Activated CD8-positive, alpha-beta memory T cell treated with anti-CD3 and anti-CD28 coated beads, Interleukin-2, amount 50 U/mL, for 24 hours (primary cell): ENCODE measurements around the gene RPS6KA2.
"Not testable (repeated sequence)": the region's sequence is repeated elsewhere in the genome, so short reads cannot be mapped to it uniquely, and the experiment has no call there.

ENCODE experiments used
- DNase-seq: peaks from one replicate; pipeline ENCODE4 v3.0.0-alpha.2; 2020; ENCODE audit errors: extremely low read depth

The RPS6KA2 gene

DNA sequence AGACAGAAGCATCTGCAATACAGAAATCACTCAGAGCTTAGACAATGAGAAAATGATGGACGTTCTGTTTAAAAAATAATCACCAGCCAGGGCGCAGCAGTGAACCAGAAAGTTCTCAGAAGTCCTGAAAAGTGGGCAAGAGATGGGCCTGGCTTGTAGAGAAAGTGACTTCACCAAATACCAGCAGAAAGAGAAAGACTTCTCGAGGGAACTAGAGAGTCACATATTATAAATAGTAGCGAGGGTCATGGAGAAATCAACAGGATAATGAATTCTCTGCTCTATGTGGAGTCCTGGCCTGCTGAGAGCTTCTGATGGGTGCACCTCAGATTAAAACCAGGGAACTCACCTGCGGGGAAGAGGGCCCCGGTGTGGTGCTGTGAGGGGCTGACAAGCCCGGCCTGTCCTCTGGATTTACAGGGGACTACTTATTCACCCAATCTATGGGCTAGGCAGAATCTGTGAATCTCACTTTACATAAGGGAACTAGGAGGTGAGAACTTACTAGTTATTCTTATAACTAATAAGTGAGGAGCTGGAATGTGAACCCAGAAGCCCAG, 35.0 kb downstream of the RPS6KA2 start:
- no peak for DNase-seq

DNA sequence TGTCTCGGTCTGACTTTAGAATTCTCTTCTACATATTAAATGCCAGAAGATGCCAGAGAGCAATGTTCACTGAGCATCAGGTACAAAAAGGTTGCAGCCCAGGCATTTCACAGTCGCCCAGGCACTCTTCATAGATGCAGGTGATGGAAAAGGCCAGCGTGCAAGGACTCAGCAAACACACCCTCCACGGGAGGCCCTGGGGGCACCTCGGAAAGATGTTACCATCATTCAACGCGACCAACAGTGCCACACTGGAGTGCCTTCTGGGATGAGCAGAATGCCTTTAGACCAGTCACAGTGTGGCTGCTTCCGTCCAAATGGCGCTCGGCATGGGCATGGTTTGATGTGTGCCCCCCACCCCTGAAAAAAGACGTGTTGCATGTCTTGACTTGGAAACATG, 36.0 kb downstream of the RPS6KA2 start:
- no peak for DNase-seq

DNA sequence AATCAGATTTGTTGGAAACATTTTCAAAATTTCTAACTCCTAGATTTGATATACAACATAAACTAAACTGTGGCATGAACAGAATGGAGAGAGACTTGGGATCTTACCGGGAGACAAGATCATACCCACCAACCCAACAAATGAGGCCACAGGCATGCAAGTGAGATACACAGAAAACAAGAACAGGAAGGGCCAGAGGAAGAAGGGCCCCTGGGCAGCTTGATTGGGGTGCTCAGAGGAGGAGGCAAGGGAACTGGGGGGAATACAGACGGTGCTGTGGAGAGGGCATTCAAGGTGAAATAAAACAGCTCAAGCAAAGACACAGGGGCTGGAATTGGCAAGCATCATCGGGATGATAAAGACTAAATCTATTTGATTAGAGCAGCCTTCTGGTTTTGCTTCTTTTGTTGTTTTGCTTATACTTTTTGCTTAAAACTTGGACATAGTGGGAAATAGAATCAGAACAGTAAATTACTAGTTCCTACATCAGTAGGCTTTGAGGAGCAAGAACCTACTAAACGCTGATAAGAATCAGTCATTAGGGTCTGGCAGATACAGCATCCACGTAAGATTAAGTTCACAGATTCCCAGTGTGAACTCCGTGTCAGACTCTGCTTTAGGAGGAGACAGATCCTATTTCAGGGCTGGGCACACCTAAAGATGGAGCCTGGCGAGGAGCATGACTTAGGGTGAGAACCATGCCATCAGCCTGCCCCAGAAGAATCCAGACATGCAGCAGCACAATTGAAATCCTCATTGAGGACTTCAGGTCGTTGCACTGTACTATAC, 37.1 kb downstream of the RPS6KA2 start:
- no peak for DNase-seq

DNA sequence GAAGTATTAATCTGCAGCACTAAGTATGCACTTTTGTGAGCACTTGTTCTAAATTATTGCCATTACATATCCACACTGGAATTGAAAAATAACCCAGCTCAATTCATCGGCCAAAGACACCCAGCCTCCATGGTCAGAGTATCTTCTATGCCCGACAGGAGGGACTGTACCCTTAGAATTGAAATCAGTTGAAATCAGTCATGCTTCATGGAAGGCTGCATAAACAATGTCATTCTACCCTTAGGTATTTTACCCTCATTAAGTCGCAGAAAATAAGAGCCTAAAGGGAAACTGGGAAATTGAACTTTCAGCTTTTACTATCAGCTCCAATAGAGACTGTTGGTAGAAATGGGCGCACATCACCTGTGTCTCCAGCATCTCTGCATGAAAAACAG, 37.7 kb downstream of the RPS6KA2 start:
- DNase-seq = no peak

DNA sequence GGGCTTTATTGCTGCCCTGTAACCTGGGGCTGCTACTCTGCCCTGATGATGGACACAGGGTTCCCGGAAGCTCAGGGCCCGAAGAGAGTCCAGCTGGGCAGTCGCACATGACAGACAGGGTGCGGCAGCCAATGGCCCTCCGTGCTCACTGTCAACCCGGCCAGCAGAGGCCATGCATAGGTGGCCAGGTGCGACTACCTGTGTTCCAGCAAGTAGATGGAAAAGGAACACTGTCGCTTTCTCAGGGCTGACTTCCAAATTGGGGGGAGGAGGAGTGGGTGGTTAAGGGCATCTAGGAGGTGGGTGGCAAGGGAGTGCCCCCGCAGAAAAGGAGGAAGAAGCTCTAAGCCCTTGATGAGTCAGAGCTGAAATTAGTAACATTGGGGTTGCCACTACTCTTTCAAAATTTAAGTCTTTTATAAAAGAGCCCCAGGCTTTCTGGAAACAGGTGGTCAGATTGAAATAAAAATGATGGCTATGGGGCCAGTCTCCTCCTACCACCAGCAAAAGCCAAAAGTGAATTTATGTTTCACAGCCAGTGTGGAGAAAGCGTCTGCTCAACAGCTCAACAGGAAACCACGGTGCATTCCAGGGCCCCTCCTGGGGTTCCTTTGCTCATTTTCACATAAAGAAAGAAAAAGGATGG, 38.2 kb downstream of the RPS6KA2 start:
- no peak for DNase-seq

DNA sequence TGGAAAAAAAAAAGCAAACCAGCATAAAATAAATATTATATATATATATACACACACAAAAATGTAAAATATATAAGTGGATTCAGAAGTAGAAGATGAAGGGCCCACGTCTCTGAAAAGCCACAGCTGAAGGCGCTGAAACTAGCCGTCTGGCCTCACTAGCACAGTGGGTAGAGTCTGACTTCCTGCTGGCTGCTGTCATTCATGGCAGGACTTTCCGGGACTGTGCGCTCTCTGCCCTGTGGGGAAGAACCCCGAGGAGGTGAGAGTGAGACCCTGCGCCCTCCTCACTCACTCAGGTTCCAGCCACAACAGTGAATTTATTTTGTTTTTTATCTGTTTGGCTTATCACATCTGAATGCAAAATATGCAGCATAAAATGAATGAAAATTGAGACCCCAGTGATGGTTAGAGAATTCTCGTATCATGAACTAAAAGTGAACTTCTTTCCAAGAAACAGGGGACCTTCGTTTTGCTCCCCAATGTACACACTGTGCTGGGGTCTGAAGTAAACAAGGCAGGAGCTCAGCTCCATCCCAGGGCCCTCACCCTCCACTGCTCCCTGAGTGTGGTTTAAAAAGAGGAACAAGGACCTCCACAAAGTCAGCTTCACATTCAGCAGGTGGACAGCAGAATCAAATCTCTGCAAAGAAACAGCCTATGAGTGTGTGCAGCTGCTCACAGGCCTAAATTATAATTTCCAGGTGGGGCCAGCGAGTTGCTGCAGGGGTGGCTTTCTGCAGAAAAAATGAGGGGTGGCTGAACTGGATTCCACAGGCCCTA, 39.2 kb downstream of the RPS6KA2 start:
- DNase-seq = no peak

DNA sequence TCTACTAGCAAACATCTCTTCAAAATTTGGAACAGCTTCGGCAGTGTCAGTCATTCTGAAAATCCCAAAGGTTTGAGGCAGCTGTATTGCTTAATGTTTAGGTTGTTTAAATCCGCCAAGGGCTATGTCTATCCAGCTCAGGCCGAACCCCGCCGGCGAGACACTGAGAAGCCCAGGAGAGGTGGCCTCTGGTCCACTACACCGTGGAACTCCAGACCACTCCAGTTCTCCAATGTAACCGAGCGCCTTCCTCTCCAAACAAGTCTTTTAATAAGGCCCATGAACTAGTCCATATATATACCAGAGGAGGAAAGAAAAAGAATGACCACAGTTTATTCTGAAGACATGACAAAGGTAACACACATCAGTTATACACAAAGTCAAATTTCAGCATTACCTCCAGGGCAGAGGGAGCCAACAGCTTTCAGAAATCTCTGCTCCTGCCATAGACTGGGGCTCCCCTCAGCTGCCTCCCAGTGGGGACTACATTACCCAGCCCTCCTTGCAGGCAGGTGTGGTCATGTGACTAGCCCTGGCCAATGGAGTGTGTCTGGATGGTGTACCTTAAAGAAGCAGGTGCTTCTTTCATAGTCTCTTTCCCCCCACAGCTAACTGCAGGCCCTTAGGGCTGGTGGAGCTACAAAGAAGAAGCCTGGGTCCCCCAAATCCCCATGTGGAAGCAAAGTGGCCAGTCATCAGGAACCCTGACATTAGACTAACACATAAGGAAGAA, 40.5 kb downstream of the RPS6KA2 start, which contains the start of gene RAMACL:
Gene RAMACL, minus strand, starts transcription at position 255 of the 733 bp plus-strand sequence. Its CDS starts 201 bp downstream, at position 54.
- DNase-seq = no peak

DNA sequence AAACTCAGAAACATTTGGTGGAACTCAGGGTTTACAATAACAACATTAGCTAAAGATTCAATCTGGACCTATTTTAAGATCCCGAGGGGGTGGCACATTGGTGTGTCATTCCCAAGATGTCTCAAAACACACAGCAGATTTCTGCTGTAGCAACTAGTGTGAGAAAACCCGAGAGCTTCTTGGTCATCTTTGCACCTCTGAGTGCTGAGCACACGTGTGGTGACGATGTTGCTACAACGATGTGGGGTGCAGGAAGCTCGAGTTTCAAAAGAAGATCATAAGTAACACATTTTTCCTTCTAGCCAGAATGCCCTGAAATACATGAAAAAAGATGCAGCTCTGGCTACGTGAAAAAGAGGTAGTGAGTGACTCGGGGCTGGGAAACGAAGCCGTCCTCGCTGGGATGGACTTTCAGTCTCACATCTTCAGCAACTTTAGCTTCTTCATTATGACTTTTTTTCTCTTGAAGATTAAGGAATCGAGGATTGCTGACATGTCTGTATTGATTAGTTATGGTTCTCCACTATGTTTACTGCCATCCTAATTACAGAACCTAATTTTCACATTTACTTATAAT, 42.1 kb downstream of the RPS6KA2 start:
- DNase-seq = no peak

DNA sequence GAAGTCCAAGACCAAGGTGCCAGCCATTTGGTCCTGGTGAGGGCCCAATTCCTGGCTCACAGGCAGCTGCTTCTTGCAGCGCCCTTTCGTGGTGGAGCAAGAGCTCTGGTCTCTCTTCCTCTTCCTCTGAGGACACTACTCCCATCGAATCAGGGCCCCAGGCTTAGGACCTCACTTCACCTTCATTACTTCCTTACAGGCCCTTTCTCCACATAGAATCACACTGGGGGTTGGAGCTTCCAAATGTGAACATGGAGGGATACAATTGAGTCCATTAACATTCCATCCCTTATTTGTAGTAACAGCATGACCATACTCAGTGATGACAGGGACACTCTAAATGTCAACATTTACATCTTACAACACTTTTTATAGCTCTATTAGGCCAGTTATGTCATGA, 42.9 kb downstream of the RPS6KA2 start:
- DNase-seq = no peak

DNA sequence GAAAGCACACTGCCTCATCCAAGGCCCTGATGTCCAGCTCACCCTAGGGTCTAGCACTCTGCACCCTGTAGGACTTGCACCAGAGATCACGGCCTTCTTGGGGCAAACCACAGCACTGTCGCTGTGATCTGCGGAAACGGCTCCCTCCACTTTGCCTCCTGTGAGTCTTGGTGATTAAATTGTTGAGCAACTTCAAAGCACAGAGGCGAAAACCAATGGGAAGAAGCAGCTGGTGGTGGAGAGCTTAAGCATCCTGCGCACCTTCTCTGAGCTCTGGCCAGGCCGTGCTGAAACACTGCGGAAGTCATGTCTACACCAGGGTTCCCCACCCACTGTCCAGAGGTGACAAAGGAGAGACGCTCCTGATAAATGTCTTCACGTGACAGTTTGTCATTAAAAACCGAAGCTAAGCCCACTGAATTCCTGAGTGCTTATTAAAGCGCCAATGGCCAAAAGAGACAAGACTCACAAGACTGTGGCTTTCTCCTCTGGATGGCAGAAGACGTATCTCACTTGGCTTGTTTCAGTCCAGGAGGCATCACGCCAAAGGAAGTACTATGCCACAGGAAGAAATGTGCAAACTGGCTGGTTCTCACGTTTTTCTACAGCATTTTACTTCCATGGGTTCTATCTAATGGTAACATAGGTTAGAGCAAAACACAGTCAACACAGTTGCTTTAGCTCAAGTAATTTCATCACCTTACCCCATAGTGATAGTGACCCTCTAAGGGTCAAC, 43.7 kb downstream of the RPS6KA2 start:
- no peak for DNase-seq

DNA sequence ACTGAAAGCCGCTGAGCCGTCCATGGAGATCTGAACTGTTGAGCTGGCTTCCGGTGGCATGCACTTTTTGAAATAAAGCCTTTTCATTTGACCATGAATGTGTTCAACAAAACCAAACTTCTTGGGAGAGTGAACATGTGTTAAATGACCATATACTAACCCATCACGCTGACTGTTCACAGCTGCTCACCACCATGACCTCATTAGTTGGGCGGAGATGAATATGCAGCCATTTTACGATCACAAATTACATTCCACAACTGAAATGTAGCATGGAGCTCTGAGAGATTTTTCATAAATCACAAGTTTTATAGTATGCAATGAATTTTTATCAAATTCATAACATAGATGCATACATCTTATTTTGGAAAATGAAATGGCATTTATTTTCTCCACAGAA, 44.8 kb downstream of the RPS6KA2 start:
- DNase-seq = no peak

DNA sequence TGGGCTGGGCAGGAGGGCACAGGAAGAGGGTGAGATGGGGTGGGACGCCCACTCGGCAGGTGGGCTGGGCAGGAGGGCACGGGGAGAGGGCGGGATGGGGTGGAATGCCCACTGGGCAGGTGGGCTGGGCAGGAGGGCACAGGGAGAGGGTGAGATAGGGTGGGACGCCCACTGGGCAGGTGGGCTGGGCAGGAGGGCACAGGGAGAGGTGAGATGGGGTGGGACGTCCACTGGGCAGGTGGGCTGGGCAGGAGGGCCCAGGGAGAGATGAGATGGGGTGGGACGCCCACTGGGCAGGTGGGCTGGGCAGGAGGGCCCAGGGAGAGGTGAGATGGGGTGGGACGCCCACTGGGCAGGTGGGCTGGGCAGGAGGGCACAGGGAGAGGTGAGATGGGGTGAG, 45.2 kb downstream of the RPS6KA2 start:
- DNase-seq = not testable (repeated sequence)

DNA sequence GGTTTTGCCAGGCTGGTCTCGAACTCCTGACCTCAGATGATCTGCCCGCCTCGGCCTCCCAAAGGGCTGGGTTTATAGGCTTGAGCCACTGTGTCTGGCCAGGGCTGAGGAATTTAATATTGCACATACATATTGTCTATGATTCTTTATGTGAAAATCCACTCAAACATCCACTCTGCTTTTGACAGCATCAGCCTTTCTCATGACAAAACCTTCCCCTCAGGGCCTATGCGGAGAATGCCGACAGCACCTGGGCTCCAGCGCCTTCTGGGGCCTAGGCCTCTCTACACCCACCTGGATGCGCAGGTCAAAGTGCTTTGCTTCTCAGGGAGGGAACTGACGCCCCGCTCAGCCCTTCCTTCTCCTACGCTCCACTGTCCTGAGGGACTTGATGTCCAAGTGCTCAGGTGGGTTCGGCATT, 46.0 kb downstream of the RPS6KA2 start:
- no peak for DNase-seq

DNA sequence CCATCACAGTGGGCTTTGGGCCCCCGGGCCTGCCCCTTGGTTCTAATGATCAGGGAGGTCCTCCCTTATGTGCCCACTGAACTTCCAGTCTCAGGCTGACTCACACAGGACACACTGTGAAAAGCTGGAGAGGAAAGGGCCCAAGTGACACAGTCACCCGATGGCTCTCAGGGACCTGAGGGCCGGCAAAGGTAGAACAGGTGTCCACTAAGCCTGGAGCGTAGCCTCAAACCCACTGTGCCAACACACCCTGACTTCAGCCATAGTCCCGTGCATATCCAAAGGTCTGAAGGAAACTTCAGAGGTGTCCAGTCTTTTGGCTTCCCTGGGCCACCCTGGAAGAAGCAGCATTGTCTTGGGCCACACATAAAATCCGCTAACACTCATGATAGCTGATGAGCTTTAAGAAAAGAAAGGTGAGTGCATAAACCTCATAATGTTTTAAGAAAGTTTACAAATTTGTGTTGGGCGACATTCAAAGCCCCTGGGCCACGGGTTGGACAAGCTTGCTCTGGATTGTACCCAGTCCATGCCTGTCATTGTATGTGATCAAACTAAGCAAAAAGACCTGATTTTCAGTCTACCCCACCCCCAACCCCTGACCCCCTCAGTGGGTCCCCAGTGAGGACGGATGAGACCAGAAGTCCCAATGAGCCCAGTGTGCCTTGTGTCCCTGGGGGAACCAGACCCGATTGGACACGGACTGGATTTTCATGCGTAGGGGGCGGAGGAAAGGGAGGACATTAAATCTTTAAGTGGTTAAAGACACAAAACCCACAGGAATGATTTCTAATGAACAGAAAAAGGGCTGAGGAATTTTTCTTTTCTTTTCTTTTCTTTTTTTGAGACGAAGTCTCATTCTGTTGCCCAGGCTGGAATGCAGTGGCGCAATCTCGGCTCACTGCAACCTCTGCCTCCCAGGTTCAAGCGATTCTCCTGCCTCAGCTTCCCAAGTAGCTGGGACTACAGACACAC, 46.7 kb downstream of the RPS6KA2 start:
- no peak for DNase-seq

DNA sequence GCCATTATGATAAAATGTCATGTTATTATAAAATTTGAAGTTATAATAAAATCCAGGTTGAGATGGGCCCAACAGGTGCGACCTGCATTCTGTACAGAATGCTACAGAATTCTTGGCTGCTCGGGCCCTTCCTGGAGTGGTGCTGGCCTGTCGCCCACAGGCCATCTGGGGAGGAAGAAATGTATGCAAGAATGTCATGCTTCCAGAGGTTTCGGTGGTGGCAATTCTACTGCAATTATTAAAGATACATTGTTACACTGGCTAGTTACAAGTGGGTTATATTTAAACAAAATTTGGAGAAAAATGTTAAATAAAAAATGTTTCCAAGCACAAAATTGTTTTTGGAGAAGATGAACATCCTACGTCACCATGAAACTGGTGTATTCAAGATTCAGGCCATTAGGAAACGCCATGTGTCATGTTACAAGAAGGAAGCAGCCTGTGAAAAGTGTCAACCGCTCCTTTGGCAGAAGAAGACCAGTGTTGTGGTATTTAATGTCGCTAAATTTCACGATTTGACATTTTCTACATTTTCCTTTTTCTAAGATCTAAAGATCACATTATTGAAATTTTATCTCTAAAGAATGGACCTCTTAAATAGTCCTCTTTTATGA, 47.7 kb downstream of the RPS6KA2 start:
- no peak for DNase-seq

DNA sequence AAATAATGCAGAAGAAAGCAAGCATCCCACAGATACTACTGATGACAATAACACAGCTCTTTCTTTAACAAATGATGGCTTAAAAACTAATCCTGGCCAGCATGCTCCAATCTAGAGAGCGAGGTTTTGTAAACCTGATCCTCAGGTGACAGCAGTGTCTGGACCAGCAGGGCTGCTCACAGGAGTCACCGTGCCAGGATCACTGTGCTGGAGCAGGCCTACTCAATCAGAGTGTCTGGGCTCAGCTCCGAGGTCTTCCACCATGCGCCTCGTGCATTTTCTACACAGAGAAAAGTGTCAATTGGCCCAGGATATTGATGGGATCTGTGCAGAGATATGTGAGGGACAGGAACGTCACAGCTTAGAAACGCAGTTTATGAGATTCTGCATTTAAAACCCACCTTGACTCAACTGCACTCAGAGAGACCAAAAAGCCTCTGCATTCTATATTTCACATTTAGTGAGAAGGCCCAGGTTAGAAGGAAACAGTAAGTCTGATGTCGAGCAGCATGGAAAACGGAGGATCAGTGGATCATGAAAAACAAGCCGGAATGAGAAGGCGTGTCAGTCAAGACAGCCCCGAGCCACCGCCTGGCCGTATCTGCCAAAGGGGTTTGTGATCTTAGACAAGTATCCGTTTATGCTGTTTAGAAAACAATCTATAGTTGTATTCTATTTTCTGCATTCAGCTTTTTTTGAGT, 48.4 kb downstream of the RPS6KA2 start:
- no peak for DNase-seq

DNA sequence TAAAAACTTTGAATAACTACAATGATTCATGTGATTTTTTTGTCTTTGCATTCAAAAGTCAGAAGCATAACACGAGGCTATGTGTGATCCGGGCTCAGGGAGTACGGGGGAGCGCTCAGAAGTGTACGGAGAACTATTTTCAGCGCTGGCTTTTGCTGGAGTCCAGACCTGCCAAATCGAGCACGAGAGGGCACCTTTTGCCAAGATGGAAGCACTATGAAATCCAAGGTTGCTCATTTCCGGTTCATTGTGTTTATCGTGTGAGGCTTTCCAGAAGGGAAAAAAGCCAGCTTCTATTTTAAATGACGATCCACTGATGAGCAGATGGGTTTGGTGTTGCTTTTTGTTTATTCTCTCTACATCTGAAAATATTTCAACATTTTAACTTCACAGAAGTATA, 51.8 kb downstream of the RPS6KA2 start:
- DNase-seq = no peak

DNA sequence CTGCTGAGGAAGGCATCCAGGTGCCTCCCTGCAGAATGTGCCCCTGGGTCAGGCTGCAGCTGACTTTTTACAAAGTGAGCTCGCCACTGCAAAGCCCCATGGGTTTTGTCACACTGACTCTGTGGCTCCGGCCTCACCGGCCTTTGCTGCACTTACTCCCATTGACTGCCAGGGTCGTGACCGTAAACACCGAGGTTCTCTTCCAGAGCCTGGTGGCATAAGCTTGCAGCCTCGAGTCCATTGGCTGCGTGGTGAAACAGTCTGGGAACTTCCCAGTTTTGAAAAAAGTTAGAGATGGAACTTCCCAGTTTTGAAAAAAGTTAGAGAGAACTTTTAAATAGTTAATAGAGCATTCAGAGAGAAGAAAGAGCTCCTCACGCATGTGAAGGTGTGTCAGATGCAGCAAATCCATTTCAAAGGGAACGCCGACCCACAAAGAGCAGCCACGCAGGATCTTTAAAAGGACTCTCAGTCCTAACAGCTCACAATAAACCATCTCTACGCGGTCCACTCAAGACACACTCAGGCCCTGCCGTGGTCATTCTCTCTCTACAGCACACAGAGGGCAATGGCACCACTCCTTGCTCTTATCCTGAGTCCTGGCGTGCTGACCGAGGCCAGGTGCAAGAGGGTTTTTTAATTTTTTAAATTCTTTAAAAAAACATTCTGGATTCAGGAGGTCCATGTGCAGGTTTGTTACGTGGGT, 53.4 kb downstream of the RPS6KA2 start:
- no peak for DNase-seq
